Stimulated activated CD8-positive, alpha-beta memory T cell treated with anti-CD3 and anti-CD28 coated beads, Interleukin-2, amount 100 ng/mL, for 1 hour (primary cell): ENCODE results near the gene TRHDE.

Experiments
- DNase-seq, 2 donors: peaks; one replicate each; pipeline ENCODE4 v3.0.0-alpha.2; 2020; ENCODE audit warnings: low read depth in 2 of 2

Gene TRHDE, protein sequence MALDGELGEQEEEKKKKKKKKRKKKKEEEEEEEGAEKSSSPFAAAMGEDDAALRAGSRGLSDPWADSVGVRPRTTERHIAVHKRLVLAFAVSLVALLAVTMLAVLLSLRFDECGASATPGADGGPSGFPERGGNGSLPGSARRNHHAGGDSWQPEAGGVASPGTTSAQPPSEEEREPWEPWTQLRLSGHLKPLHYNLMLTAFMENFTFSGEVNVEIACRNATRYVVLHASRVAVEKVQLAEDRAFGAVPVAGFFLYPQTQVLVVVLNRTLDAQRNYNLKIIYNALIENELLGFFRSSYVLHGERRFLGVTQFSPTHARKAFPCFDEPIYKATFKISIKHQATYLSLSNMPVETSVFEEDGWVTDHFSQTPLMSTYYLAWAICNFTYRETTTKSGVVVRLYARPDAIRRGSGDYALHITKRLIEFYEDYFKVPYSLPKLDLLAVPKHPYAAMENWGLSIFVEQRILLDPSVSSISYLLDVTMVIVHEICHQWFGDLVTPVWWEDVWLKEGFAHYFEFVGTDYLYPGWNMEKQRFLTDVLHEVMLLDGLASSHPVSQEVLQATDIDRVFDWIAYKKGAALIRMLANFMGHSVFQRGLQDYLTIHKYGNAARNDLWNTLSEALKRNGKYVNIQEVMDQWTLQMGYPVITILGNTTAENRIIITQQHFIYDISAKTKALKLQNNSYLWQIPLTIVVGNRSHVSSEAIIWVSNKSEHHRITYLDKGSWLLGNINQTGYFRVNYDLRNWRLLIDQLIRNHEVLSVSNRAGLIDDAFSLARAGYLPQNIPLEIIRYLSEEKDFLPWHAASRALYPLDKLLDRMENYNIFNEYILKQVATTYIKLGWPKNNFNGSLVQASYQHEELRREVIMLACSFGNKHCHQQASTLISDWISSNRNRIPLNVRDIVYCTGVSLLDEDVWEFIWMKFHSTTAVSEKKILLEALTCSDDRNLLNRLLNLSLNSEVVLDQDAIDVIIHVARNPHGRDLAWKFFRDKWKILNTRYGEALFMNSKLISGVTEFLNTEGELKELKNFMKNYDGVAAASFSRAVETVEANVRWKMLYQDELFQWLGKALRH

DNA sequence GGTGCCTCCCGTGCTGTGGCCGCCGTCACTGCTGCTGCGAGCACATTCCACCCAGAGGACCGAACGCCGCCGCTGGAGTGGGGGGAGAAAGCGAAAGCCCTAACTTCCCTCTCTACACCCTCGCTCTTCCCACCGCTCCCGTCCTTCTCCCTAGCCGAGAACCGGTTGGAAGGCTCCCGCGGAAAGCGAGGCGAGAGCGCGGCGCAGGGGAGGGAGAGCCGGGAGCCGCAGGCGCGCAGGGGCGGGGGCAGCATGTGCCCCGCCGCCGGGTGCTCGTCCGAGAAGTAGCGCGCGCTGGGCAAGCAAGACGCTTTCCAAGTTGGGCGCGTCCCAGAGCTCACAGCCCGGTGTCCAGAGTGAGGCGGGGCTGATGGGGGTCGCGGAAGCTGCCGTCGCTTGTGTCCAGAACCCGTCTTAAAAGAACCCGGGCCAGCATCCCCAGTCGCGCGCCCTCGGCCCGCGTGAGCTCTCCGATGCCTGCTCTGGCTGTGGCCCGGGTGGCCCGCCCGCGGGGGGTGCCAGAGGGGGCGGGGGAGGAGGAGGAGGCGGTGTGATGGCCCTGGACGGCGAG is at the start of gene TRHDE:
Gene TRHDE (plus strand): TSS at position 280 of the 571 bp plus-strand sequence. CDS start 274 bp downstream, at position 554.
- DNase-seq: no peak

DNA sequence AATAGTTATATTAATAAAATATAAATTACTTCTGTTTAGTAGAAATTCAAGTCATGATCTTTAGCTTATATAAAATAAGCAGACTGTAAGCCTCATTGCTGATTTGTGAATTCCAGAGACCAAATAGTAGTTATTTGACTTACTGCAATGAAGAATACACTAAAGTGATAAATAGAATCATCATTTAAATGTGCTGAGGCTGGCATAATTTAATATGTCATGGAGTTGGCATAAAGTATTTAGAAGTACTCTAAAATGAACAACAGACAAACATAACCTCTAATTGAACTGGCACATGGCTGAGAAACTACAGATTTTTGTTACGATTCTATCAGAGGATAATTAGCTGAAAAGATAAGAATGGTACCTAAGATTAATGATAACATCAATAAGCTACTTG is 45.7 kb upstream of the TRHDE start:
- no peak for DNase-seq

DNA sequence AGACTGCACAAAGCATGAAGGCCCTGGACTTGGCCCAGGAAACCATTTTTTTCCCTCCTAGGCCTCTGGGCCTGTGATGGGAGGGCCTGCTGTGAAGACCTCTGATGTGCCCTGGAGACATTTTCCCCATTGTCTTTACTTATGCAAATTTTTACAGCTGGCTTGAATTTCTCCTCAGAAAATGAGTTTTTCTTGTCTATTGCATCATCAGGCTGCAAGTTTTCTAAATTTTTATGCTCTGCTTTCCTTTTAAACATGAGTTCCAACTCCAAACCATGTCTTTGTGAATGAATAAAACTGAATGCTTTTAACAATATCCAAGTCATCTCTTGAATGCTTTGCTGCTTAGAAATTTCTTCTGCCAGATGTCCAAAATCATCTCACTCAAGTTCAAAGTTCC is 43.7 kb upstream of the TRHDE start:
- no peak for DNase-seq

DNA sequence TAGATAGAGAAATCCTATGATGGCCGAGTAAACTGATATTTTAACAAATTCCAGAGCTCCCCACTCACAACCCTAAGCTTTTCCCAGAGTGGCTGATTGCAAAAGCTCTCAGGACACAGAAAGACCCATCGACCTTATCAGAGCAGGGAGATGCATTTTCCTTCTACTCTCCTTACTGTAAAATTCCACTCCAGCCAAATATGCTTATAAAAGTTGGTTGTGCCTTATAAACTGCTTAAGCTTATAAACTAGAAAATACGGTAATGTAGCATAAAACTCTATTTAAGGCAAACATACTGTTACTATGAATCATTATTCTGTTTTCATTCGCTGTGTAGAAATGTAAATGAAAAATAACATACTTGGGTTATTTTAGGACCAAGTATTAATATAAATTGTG is 41.6 kb upstream of the TRHDE start:
- no peak for DNase-seq

DNA sequence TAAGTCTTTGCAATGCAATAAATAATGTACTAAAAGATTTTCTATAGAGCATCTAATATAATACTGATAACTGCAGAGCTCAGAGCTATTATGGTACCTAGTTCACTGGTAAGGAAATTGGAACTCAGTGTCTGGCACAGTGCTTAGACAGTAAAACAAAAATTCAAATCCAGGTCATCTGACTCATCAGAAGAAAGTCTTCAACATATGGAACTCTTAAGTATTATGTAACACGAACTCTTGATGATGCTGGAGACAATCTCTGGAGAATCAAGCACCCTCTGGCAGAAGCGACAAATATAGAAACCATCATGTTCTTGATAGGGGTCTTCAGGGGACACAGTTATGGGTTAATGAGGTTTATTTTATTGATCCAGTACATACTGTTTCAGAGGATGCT is 37.3 kb upstream of the TRHDE start:
- DNase-seq: no peak

- DNase-seq: no peak
These were observed 36.0 kb upstream of the TRHDE start for GRCh38 chr12:72236071-72236705.

DNA sequence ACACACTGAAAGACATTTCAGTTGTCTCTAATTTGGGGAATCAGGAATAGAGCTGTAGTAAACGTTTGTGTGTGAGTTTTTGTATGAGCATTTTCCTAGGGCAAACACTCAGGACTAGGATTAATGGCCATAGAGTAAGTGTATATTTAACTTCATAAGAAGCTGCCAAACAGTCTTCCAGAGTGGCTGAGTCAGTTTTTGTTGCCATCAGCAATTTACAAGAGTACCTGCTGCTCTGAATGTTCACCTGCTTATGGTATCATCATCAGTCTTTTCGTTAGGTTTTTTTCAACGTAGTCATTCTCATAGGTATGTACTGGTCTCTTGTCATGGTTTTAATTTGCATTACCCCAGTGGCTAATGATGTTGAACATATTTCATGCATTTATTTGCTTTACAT is 30.6 kb upstream of the TRHDE start:
- DNase-seq: no peak

DNA sequence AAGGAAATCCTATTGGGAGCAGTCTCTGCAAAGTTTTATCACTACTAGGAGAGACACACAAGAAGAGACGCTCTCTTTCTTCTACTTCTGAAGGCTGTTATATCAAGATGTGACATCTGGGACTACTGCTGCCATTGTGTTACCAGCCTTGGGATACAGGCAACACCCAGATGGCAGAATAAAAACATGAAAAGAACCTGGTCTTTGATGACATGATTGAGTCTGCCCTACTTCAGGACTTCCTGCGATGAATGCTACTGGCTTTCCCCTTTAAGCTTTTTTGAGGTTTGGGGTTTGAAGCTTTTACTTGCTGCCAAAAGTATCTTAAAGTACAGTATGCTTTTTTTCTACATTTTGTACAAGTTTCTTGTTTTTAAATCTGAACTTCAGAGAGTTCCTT is 29.2 kb upstream of the TRHDE start:
- no peak for DNase-seq

DNA sequence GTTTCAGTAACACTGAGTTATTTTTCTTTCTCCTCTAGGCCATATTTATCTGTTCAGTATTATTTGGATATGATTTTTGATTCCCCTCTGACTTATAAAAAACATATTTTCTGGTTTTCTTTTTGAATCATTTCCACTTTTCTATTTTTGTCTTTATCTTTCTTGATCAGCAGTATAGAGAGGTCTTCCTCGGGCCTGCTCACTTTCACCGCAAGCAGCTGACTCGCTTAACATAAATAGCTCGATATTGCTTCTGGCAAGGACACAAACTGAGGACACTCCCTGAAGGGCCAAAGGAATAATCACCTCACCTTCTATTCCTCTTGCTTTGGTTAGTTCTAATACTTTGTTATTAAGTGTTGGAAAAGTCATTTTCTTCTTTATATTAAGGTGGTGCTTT is 25.8 kb upstream of the TRHDE start:
- no peak for DNase-seq

GRCh38 chr12:72250346-72250745 is 21.8 kb upstream of the TRHDE start:
- no peak for DNase-seq

DNA sequence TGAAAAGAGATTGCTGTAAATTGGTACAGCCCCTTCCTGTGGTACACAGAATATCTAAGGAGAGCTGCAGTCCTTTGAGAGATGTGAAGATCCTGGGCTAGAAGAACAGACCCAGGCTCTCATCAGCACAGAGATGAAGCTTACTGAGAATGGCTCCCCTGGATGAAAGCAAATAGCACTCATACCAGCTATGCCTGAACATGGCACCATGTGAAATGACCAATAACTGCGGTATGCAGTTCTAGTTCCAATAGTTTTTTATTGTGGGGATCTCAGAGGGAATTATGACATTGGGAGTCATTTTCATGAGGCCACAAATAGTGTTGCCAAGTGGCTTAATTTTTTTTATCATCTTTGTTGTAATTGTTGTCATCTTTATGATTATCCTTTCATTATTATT is 15.4 kb upstream of the TRHDE start:
- no peak for DNase-seq

- no peak for DNase-seq
These were observed 10.3 kb upstream of the TRHDE start for GRCh38 chr12:72261885-72262284.

DNA sequence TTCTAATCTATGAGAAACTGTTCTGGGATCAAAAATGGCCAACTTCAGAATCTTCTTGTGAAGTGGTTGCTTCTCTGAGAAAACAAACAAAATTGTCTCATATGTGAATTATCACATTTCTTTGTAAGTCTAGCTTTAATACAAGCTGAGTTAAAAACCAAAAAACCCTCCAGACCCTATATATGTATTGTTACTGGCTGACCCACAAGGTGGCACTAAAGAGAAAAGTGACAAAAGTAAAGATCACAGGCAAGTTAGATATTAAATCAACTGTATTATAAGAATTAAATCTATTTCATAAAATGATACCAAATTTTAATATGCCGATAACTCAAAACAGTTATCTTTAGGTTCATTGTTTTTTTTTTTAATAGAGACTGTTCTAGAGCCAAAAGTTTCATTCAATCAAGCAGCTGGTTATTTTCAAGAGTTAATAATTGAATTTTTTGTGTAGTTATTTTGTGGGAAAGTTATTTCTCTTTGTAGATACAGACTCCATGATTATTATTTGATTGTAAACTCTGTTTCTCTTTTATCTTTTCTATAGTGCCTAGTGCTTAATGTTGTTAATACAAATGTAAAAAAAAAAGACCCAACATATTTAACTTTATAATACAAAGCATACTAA is 7.5 kb upstream of the TRHDE start:
- DNase-seq: no peak

DNA sequence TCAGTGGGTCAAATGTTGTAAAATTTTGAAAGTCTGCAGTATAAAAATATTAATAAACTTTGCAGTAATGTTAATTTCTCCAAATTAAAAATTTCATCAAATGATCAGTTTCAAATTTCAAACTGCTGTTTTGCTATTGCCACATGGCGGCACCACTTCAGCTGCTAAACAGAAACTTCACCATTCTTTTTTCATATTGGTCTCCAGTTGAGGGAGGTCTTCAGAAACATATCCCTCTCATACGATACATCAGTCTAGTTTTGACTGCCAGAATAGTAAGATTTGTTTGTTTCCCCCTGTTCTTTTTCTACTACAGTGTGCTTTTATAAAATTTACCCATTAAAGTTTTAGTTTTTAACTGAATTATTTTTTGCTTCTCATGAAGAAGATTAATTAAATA is 4.2 kb upstream of the TRHDE start:
- no peak for DNase-seq

DNA sequence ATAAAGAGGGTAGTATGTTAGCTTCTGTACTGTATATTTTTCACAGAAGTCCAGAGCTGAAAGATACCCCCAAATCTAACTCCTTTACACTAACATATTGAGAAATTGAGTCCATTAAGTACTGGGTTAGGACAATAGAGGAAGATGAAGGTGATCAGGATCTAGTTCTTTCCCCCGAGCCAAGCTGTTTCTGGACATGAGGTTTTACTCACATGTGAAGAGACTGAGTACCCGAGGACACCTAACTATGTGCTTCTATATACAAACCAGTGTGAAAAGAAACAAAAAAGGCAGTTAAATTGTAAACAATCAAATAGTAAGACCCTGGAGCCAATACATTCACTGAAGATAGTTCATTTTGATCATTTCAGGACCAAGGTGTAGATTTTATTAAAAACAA is 3.8 kb upstream of the TRHDE start:
- no peak for DNase-seq

GRCh38 chr12:72269491-72269890 is 2.7 kb upstream of the TRHDE start:
- DNase-seq: no peak

GRCh38 chr12:72270246-72270645 is 1.9 kb upstream of the TRHDE start:
- no peak for DNase-seq

- DNase-seq: no peak
These were observed 1.2 kb upstream of the TRHDE start for GRCh38 chr12:72270961-72271360.

DNA sequence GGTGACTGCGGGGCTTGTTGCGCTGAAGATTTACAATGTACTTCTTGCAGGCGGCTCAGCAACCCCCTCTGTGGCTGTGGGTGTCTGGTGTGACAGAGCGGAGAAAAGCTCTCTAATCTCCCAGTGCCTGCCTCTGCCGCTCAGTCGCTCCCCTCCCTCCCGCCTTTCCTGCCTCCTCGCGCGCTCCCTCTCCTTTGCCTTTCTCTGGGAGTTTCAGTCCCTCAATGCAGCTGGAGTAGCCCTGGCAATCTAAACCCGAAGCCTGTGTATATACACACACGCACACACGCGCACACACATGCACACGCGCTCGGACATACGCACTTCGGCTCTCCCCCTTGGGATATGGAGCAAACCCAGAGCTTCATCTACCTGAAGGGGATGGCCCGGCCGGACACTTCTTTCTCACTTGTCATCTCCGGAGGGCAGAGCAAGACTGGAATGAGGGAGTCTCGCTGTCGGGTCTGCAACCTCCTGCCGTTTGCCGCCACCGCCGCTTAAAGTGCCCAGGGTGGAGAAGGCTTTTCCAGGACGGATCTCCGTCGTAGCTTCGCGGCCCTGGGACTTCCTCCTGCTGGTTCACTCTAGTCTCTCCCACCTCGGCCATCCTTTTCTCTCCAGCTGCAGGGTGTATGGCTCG is 599 bp upstream of the TRHDE start:
- no peak for DNase-seq

DNA sequence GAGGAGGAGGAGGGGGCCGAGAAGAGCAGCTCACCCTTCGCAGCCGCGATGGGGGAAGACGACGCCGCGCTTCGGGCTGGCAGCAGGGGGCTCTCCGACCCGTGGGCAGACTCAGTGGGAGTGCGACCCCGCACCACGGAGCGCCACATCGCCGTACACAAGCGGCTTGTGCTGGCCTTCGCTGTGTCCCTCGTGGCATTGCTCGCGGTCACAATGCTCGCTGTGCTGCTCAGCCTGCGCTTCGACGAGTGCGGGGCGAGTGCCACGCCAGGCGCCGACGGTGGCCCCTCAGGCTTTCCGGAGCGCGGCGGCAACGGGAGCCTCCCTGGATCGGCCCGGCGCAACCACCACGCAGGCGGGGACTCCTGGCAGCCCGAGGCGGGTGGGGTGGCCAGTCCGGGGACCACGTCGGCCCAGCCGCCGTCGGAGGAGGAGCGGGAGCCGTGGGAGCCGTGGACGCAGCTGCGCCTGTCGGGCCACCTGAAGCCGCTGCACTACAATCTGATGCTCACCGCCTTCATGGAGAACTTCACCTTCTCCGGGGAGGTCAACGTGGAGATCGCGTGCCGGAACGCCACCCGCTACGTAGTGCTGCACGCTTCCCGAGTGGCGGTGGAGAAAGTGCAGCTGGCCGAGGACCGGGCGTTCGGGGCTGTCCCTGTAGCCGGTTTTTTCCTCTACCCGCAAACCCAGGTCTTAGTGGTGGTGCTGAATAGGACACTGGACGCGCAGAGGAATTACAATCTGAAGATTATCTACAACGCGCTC is 745 bp downstream of the TRHDE start:
- DNase-seq: no peak
